GM23248 (cell line): ENCODE data around the gene PIGN.

ENCODE experiments used
- EZH2 ChIP-seq: fragments of 200-600 bp; sonication (generic); IDR thresholded peaks from 2 replicates; pipeline ENCODE4 v1.6.1; 2018; ENCODE audit warnings: antibody characterized with exemption, mild to moderate bottlenecking; ENCODE audit not compliant: insufficient read depth, poor library complexity, severe bottlenecking
- EZH2phosphoT487 ChIP-seq: fragments of 200-600 bp; sonication (generic); IDR thresholded peaks from 2 replicates; pipeline ENCODE4 v1.6.1; 2018; ENCODE audit warnings: antibody characterized with exemption, moderate library complexity, mild to moderate bottlenecking, low read depth; ENCODE audit not compliant: insufficient read depth

GRCh38 chr18:62198259-62198658, 11.4 kb upstream of the PIGN start:
- TF ChIP-seq EZH2 (no peak), EZH2phosphoT487 (no peak)
